CD1c-positive myeloid dendritic cell (primary cell): ENCODE measurements around the gene GPBP1L1.
"Not testable (repeated sequence)": the region's sequence is repeated elsewhere in the genome, so short reads cannot be mapped to it uniquely, and the experiment has no call there.

Experiments
- DNase-seq: peaks from one replicate; pipeline ENCODE4 v3.0.0-alpha.2; 2016; ENCODE audit errors: extremely low spot score

GPBP1L1 gene

GRCh38 chr1:45679123-45679522 is 7.2 kb downstream of the GPBP1L1 start:
- DNase-seq = no peak

- DNase-seq = no peak
Observed at GRCh38 chr1:45678489-45678888, 7.8 kb downstream of the GPBP1L1 start.

- DNase-seq = no peak
Observed at GRCh38 chr1:45677751-45678245, 8.5 kb downstream of the GPBP1L1 start.

GRCh38 chr1:45676553-45676952 is 9.8 kb downstream of the GPBP1L1 start:
- not testable (repeated sequence) for DNase-seq

- DNase-seq = no peak
Observed at GRCh38 chr1:45674478-45674877, 11.9 kb downstream of the GPBP1L1 start.

DNA sequence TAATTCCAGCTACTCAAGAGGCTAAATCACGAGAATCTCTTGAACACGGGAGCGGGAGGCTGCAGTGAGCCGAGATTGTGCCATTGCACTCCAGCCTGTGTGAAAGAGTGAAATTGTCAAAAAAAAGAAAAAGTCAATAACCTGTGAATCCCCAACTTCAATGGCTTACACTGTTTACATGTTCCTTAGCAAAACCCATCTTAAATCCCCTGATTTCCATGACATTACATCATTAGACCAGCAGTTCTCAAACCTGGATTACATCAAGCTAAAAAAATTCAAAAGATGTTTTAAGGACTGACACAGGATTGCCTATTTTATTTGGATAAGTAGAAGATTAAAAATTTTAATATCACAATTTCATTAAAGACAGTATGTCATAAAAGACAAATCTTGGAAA is 12.4 kb downstream of the GPBP1L1 start:
- DNase-seq = no peak

GRCh38 chr1:45669859-45670655 is 16.3 kb downstream of the GPBP1L1 start:
- DNase-seq = no peak

DNA sequence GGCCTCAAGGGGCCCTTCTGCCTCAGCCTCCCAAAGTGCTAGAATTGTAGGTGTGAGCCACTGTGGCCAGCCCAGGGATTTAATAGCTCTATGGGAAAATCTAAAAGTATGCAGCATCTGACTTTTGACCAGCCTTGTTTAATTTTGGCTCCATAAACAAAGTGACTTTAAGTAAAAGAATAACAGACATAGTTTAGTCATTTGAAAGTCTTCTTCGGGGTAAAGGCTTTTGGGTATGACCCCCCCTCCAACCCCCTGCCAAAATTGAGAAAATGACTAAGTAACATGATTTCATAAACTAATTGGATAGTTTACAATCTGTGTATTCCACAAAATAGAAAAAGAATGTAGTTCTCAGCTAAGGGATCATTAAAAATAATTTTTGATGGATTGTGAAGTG is 17.0 kb downstream of the GPBP1L1 start:
- DNase-seq = no peak

DNA sequence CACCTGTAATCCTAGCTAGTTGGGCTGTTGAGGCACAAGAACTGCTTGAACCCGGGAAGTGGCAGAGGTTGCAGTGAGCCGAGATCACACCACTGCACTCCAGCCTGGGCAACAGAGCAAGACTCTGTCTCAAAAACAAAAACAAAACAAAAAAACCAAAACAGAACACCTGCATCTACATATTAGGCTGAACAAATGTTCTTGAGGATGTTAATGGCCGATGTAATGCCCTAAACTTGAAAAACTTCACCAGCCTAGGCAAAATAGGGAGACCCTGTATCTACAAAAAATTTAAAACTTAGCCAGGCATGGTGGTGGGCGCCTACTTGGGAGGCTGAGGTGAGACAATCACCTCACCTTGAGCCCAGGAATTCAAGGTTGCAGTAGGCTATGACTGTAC is 17.8 kb downstream of the GPBP1L1 start:
- DNase-seq = no peak

DNA sequence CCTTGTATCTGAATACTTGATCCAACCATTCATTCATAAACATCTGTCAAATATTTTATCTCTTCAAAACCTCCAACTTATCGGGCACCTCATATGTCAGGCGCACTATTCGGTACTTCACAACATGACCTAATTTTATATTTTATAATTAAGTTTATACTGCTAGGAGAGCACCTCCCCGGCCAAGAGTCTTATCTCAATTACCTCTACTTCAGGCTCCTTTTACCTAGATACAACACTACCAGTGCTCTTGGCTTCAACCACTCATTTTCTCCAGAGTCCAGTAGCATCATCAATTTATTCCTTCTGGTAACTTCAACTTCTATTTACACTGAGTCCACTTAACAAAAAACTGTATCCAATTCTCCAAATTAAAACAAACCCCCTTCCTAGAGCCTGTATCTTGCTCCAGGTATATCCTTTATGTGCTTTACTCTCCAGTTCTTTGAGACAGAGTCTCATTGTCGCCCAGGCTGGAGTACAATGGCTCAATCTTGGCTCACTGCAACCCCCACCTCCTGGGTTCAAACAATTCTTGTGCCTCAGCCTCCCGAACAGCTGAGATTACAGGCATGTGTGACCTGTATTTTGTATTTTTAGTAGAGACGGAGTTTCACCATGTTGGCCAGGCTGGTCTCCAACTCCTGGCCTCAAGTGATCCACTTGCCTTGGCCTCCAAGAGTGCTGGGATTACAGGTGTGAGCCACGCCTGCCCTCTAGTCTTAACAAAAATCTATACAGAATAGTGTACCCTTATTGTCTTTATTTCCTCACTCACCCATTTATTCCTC is 18.8 kb downstream of the GPBP1L1 start:
- DNase-seq = no peak

DNA sequence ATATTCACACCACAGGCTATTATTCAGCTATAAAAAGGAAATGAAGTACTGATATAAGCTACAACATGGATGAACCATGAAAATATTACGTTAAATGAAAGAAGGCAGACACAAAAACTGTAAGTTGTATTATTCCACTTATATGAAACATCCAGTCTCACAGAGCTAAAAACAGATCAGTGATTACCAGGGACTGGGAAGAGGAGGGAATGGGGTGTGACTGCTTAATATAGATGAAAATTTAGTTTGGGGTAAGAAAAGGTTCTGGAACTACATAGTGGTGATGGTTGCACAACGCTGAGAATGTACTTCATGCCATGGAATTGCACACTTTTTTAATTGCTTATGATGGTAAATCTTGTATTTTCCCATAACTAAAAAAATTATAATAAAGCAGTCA is 19.5 kb downstream of the GPBP1L1 start:
- DNase-seq = no peak

DNA sequence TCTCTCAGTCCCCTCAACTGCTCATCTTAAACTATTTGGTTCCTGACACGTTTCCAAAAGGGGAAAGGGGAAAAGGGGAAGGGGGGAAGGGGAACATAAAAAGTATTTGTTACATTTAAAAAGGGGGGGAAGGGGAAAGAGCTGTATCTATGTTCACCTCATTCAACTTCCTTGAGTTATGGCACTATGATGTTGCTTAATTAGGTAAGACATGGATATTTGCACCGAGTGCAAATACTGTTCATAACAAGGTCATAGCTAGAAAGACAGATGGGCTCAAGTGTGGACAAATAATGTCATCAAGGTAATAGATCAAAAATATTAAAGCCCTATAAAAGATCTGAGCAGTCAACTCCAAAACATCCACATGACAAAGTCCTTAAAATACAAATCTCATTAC is 26.0 kb downstream of the GPBP1L1 start:
- DNase-seq = no peak

DNA sequence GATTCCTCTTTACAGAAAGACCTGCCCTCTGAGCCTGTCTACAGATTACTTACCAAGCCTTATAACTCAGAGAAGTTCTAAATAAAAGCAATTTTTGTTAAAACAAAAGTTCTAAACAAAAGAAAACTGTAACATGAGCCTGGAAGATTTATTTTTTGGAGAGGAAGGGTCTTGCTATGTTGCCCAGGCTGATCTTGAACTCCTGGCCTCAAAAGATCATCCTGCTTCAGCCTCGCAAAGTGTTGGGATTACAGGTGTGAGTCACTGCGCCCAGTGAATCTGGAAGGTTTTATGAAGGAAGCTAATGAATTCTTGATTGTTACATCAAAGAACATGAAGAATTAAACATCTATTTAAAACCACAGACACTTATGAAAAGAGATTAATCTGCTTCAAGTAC is 27.1 kb downstream of the GPBP1L1 start:
- no peak for DNase-seq

DNA sequence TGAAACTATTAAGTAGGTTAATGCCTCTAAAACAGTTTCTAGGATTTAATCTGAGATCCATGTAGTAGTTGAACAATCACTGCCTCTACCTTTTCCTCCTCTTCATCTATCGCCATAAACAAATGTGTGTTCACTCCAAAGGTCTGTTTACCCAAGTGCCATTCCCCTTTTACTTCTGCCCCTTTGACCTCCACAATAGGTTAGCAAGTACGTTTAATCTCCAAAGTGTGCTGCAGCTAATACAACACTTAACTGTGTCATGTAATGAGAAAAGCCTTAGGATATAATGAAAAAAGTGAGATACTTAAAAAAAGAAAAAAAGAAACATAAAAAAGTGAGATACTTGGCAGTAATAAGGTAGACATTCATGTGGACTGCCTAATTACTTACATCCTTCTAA is 28.2 kb downstream of the GPBP1L1 start:
- DNase-seq = no peak

GRCh38 chr1:45656573-45657226 is 29.6 kb downstream of the GPBP1L1 start:
- no peak for DNase-seq

DNA sequence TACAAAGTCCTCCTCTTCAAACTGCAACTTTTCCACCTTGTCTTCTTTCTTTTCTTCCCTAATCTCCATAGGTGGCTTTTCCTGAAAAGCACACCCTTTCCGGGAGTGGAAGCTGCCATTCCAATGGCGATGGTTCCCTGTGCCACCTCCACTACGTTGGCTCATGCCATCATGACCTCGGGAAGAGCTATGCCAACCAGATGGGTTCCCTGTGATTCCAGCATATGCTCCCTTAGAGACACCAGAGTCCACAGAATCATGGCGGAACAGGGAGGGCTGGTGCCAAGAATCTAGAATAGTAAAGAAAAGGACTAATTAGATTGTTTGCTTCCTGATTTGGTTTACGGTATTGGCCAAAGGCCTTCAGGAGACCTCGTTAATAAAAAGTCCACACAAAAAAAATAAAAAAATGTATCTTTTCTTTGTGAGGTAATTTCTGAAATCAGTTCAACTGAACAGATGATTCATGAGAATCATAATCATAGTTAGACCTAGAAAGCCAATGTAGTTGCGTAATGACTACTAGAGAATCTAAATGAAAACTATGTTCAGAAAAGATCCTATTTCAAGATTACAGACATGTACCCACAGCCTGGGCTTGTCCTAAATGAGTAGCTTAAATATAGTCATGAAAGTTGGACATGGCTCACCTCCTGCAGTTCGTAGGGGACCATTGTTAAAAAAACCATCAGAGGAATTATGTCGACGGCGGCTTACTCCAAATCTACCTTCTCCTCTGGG is 31.6 kb downstream of the GPBP1L1 start:
- DNase-seq = no peak

GRCh38 chr1:45647248-45648021 is 38.9 kb downstream of the GPBP1L1 start:
- peak; percentile 72 for DNase-seq

DNA sequence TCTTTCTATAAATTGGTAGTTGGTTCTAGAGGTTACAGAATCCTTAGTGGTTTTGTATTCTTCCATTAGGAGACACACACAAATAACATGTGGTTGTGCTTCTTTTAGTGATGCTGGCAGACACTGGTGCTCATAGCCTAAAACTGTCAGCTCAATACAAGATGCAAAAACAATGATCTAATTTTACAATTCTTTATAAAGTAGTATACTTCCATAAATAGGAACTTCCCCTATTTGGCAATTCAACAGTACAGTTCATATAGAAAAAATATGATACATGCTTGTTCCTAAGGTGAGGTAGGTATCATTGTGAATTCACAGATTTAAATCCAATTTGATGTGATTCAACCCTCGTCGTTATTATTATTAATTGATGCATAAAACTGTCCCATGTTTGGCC is 41.7 kb downstream of the GPBP1L1 start:
- DNase-seq = peak; percentile 19

DNA sequence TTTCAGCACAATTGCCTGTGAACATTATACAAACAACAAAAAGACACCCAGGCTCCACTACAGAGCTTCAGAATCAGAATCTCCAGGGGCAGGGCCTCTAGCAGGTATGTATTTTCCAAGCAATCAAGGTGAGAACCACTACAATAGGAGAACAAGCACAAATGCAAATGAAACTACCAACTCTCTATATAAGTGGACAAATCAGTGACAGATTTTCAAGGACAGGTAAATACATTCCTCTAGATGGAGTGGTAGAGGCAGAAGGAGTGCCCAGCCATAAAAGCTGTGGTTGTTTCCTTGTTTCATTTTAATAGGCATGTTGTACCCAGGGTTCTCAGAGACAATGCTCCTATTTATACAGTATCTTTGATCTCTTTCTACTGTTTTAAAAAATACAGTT is 42.4 kb downstream of the GPBP1L1 start:
- DNase-seq = no peak

DNA sequence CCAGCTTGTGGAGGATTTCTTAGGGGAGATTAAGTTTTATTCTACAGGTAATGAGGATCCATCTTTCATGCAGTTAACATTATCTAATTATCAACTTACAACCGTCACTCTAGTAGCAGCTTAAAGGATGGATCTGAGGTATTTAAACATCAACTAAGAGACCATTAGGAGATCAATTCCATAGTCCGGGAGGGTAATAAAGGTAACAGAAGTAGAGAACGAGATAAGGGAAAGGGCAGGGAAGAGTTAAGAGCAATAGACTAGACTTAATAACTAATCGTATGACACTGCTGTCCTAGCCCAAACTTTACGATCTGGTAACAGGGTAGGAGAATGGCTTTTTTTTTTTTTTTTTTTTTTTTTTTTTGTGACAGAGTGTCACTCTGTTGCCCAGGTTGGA is 43.0 kb downstream of the GPBP1L1 start:
- DNase-seq = no peak

- DNase-seq = no peak
Observed at GRCh38 chr1:45640293-45640692, 46.0 kb downstream of the GPBP1L1 start.
